ENCODE results near the gene CDH13. TPM values are rescaled to one million over a fixed set of nuclear protein-coding genes. Genes with fewer than 3 reads are reported as not detected.
A peak's percentile ranks its signal among the peaks of the same experiment; 100 is the strongest.

The CDH13 gene
- total and polyA plus RNA-seq, 2 of the 8 experiments (the other 6 are each of a cell fraction or from before 2014, with no cell fraction given) = 2.3 to 2.4 TPM

- Histone ChIP-seq H2AK5ac (ENCODE audit: low read depth, low read length) (peak overlapping the region; percentile 96; the same call in 1 of the 2 replicates), H3K14ac (ENCODE audit: insufficient read length) (no peak overlapping the region), H4K8ac (ENCODE audit: extremely low read depth, insufficient read depth, low read length) (no peak overlapping the region), H3K23me2 (ENCODE audit: low read depth, low read length) (0 out of 2 replicates have a peak, but pooled peaks cover 2% of the 10 kb centered on the region), H3K56ac (replicated peaks; ENCODE audit: insufficient read length, low read depth, low read length) (no peak overlapping the region), H2BK15ac (ENCODE audit: low read length) (peak overlapping the region; percentile 34; the same call in 1 of the 2 replicates), H3K27me3 (replicated peaks in 1 of 4; ENCODE audit: control insufficient read depth in 3 of 4, extremely low read depth in 1 of 4, insufficient read depth in 3 of 4, low read length in 3 of 4) (no peaks in the 10 kb centered on the region), H2BK20ac (ENCODE audit: low read length) (peak overlapping the region; percentile 98), H3K4ac (replicated peaks; ENCODE audit: insufficient read length, low read depth, low read length) (peak overlapping the region; percentile 49), H3K18ac (ENCODE audit: extremely low read depth, low read length) (0 out of 2 replicates have a peak overlapping the region, but pooled peaks have one; percentile 55), H3K79me1 (ENCODE audit: low read depth, low read length) (no peaks in the 10 kb centered on the region), H3K36me3 (ENCODE audit: control insufficient read depth in 2 of 4, insufficient read depth in 4 of 4, low read length in 3 of 4) (no peaks in the 10 kb centered on the region), H2BK12ac (ENCODE audit: low read depth, low read length) (peak overlapping the region; percentile 95), H4K91ac (replicated peaks; ENCODE audit: insufficient read length, low read length) (peak overlapping the region; percentile 66), H3K4me2 (ENCODE audit: insufficient read depth in 1 of 2, low read depth in 2 of 2, low read length in 2 of 2) (peak overlapping the region; percentile 50 to 63), H3K23ac (ENCODE audit: insufficient read length) (no peak overlapping the region), H3K9me3 (ENCODE audit: insufficient read depth in 2 of 2, low read depth in 1 of 2, low read length in 1 of 2) (no peaks in the 10 kb centered on the region), H3K27ac (ENCODE audit: low read depth, low read length) (no peak overlapping the region), H3K4me3 (ENCODE audit: extremely low read depth in 1 of 4, insufficient read depth in 2 of 4, low read depth in 3 of 4, low read length in 4 of 4) (peak overlapping the region in 1 of 4 experiments; percentile 12; a peak in 2 of 8 replicates), H4K20me1 (replicated peaks in 1 of 2; ENCODE audit: control insufficient read depth in 1 of 2, insufficient read depth in 2 of 2, low read length in 2 of 2) (no peaks in the 10 kb centered on the region), H3K79me2 (ENCODE audit: control insufficient read depth in 1 of 2, insufficient read depth in 2 of 2, low read length in 2 of 2) (no peaks in the 10 kb centered on the region), H2BK120ac (replicated peaks; ENCODE audit: low read depth, low read length) (peak overlapping the region; percentile 73), H2BK5ac (ENCODE audit: low read depth, low read length) (peak overlapping the region; percentile 83; the same call in 1 of the 2 replicates), H4K5ac (ENCODE audit: insufficient read length, low read depth, low read length) (no peak overlapping the region), H3K9ac (replicated peaks in 1 of 4; ENCODE audit: extremely low read depth in 1 of 4, low read depth in 3 of 4, low read length in 3 of 4) (no peak overlapping the region), H3K4me1 (replicated peaks in 1 of 4; ENCODE audit: control insufficient read depth in 3 of 4, insufficient read depth in 4 of 4, low read length in 3 of 4) (peaks cover 2 to 11% (median 6%) of the 10 kb centered on the region in 4 experiments; a peak in 5 of 7 replicates), H2AFZ (ENCODE audit: low read length) (no peak overlapping the region)
- ChIA-PET POLR2A (ENCODE audit: partially characterized antibody) (no interaction called here), CTCF (ENCODE audit: partially characterized antibody) (no interaction called here)
- no peak for DNase-seq (ENCODE audit: low read depth in 1 of 2, low spot score in 2 of 2)
- 56% methylated on average over 5 of the region's 5 CpGs; no CpG with 5 or more reads in 1 of the 2 experiments for WGBS, 2 experiments (ENCODE audit: extremely low coverage in 1 of 2, insufficient coverage in 1 of 2, insufficient read length in 1 of 2, insufficient replicate concordance in 2 of 2, low coverage in 1 of 2, low lambda C conversion rate in 2 of 2, missing lambda C conversion rate in 1 of 2)
- peak; percentile 62 for FAIRE-seq
- no peak for TF ChIP-seq HDAC6 (IDR thresholded peaks at IDR 0.05; ENCODE audit: low read depth, low read length)
- no peak for TF ChIP-seq TAF7 (optimal IDR thresholded peaks at IDR 0.05; ENCODE audit: borderline replicate concordance, low read depth, low read length)
- peak; percentile 55 for TF ChIP-seq EGR1 (IDR thresholded peaks at IDR 0.05; ENCODE audit: borderline replicate concordance, low read depth, low read length)
- TF ChIP-seq EZH2 (IDR thresholded peaks at IDR 0.05; ENCODE audit: low read depth, low read length, severe bottlenecking) = no peak
- TF ChIP-seq RNF2 (IDR thresholded peaks at IDR 0.05; ENCODE audit: borderline replicate concordance, low read depth, low read length, missing control alignments, poor library complexity, severe bottlenecking) = no peak
- no peak for TF ChIP-seq CBX8 (IDR thresholded peaks at IDR 0.05; ENCODE audit: borderline replicate concordance, low read depth, low read length)
- no peak for TF ChIP-seq SP4 (IDR thresholded peaks at IDR 0.05; ENCODE audit: low read length)
- TF ChIP-seq ZNF274 (IDR thresholded peaks at IDR 0.05; ENCODE audit: borderline replicate concordance, extremely low read depth, low read length) = no peak
- peak; percentile 43; the same call in 1 of the 2 replicates for TF ChIP-seq SRF (IDR thresholded peaks at IDR 0.05; ENCODE audit: low read depth, low read length)
- no peak for TF ChIP-seq SIN3A (conservative IDR thresholded peaks at IDR 0.05 in 1 of 2, IDR thresholded peaks at IDR 0.05 in 1 of 2; ENCODE audit: low read depth in 1 of 2, low read length in 2 of 2)
- no peak for TF ChIP-seq RBBP5 (IDR thresholded peaks at IDR 0.05; ENCODE audit: borderline replicate concordance, low read depth, low read length)
- TF ChIP-seq ASH2L (IDR thresholded peaks at IDR 0.05; ENCODE audit: low read length) = peak; percentile 37
These were observed 1142.7 kb downstream of the CDH13 start for GRCh38 chr16:83769397-83770008.
